Astrocyte of the spinal cord (primary cell): ENCODE measurements around the gene CLEC4M.
"Not testable (repeated sequence)": the region's sequence is repeated elsewhere in the genome, so short reads cannot be mapped to it uniquely, and the experiment has no call there.

Experiments used
- DNase-seq: peaks from one replicate; pipeline ENCODE4 v3.0.0; 2011; ENCODE audit warnings: low read depth, low spot score
- H3K4me3 ChIP-seq: 2 replicates; pipeline ENCODE4 v1.5.1; 2011; ENCODE audit warnings: low read depth, mild to moderate bottlenecking, low read length, moderate library complexity
- in situ Hi-C: cut with HindIII; loops from 2 replicates; pipeline ENCODE4 v1.10.0; 2017; ENCODE audit warnings: low sequenced_read_pairs
- TF ChIP-seq, protein P1 (sequence below): IDR thresholded peaks from 2 replicates; pipeline ENCODE4 v1.5.1; 2012; ENCODE audit warnings: low read depth, mild to moderate bottlenecking, low read length, inconsistent platforms

Gene CLEC4M

GRCh38 chr19:7756258-7756657 is 6.8 kb upstream of the CLEC4M start:
- no peak overlapping the region for H3K4me3 ChIP-seq
- TF ChIP-seq, protein P1, sequence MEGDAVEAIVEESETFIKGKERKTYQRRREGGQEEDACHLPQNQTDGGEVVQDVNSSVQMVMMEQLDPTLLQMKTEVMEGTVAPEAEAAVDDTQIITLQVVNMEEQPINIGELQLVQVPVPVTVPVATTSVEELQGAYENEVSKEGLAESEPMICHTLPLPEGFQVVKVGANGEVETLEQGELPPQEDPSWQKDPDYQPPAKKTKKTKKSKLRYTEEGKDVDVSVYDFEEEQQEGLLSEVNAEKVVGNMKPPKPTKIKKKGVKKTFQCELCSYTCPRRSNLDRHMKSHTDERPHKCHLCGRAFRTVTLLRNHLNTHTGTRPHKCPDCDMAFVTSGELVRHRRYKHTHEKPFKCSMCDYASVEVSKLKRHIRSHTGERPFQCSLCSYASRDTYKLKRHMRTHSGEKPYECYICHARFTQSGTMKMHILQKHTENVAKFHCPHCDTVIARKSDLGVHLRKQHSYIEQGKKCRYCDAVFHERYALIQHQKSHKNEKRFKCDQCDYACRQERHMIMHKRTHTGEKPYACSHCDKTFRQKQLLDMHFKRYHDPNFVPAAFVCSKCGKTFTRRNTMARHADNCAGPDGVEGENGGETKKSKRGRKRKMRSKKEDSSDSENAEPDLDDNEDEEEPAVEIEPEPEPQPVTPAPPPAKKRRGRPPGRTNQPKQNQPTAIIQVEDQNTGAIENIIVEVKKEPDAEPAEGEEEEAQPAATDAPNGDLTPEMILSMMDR = no peak
- in situ Hi-C loops = no loop called here
- DNase-seq = no peak

DNA sequence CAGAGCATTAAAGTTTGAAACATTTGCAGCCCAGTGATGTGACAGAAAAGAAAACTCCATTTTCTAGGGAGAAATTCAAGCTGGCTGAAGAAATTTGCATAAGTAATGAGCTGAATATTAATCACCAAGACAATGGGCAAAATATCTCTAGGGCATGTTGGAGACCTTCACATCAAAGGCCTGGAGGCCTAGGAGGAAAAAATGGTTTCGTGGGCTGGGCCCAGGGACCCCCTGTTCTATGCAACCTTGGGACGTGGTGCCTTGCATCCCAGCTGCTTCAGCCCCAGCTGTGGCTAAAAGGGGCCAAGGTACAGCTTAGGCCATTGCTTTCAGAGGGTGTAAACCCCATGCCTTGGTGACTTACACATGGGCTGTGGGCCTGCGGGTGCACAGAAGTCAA is 5.7 kb upstream of the CLEC4M start:
- no peak for DNase-seq
- no peak overlapping the region for H3K4me3 ChIP-seq
- in situ Hi-C loops = no loop called here
- TF ChIP-seq, protein P1 = no peak

GRCh38 chr19:7759156-7759555 is 3.9 kb upstream of the CLEC4M start:
- TF ChIP-seq, protein P1 = no peak
- DNase-seq = no peak
- no peak overlapping the region for H3K4me3 ChIP-seq
- in situ Hi-C loops = no loop called here

GRCh38 chr19:7763696-7764095 is 653 bp downstream of the CLEC4M start:
- no peak for DNase-seq
- in situ Hi-C loops = no loop called here
- TF ChIP-seq, protein P1 = no peak
- H3K4me3 ChIP-seq = no peak overlapping the region

GRCh38 chr19:7764157-7764556 is 1.1 kb downstream of the CLEC4M start:
- DNase-seq, H3K4me3 ChIP-seq, in situ Hi-C loops: not testable (repeated sequence)

- DNase-seq, in situ Hi-C loops, H3K4me3 ChIP-seq: not testable (repeated sequence)
Measured at GRCh38 chr19:7765043-7765442, 2.0 kb downstream of the CLEC4M start.

DNA sequence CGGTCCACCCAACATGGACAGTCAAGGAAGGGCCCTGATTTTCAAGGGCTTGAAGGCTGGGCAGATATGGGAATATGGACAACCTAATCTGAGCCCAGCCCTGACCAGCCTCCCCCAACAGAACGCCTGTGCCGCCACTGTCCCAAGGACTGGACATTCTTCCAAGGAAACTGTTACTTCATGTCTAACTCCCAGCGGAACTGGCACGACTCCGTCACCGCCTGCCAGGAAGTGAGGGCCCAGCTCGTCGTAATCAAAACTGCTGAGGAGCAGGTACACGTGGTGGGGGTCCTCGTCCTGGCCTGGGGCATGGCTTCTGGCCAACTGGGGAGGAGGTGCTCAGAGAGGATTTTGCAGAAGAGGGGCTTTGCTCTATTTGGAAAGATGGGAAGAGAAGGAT is 3.5 kb downstream of the CLEC4M start:
- no peak overlapping the region for H3K4me3 ChIP-seq
- TF ChIP-seq, protein P1 = no peak
- DNase-seq = no peak
- in situ Hi-C loops = no loop called here

- TF ChIP-seq, protein P1 = no peak
- DNase-seq = no peak
- H3K4me3 ChIP-seq = no peak overlapping the region
- in situ Hi-C loops = no loop called here
Measured at GRCh38 chr19:7767487-7767886, 4.4 kb downstream of the CLEC4M start.
